K562 (cell line): ENCODE results near the gene CNTN2. TPM values are rescaled to one million over a fixed set of nuclear protein-coding genes. Genes with fewer than 3 reads are reported as not detected.

Experiments used
- ARID3B ChIP-seq: fragments of 250-450 bp; sonication (Bioruptor Pico); IDR thresholded peaks from 2 replicates; pipeline ENCODE4 v1.4.0; 2020; ENCODE audit warnings: borderline replicate concordance
- ATF3 ChIP-seq, 2 experiments: fragments of 450-650 bp in 1 of 2; sonication (generic) in 1 of 2; formaldehyde crosslinking in 1 of 2; IDR thresholded peaks in 1 of 2; conservative IDR thresholded peaks in 1 of 2; 2 replicates each; pipeline versions ENCODE4 v1.6.1 to v1.8.1; 2016 to 2023; ENCODE audit warnings: mild to moderate bottlenecking in 2 of 2, moderate library complexity in 2 of 2, inconsistent platforms in 1 of 2, missing genetic modification reagents in 1 of 2
- CCNT2 ChIP-seq: IDR thresholded peaks from 2 replicates; pipeline ENCODE4 v1.6.1; 2011; ENCODE audit warnings: borderline replicate concordance, low read depth, mild to moderate bottlenecking, moderate library complexity, mixed read lengths, low read length; ENCODE audit not compliant: insufficient read length; ENCODE audit errors: extremely low read depth
- CHD2 ChIP-seq: IDR thresholded peaks from 2 replicates; pipeline ENCODE4 v1.6.1; 2011; ENCODE audit warnings: low read depth, low read length
- ETV5 ChIP-seq: sonication (generic); formaldehyde crosslinking; IDR thresholded peaks from 2 replicates; pipeline ENCODE4 v1.4.0; 2020; ENCODE audit warnings: low read depth, mild to moderate bottlenecking, missing genetic modification reagents
- GTF2B ChIP-seq: IDR thresholded peaks from 2 replicates; pipeline ENCODE4 v1.6.1; 2011; ENCODE audit not compliant: insufficient read length; ENCODE audit errors: extremely low read depth
- KLF13 ChIP-seq: fragments of 450-650 bp; IDR thresholded peaks from 2 replicates; pipeline ENCODE4 v1.6.1; 2016; ENCODE audit warnings: missing genetic modification characterization, low read depth, mild to moderate bottlenecking, missing compliant biosample characterization, moderate library complexity, borderline replicate concordance
- MBD1 ChIP-seq: fragments of 250-450 bp; sonication (Bioruptor Pico); IDR thresholded peaks from 2 replicates; pipeline ENCODE4 v1.8.0; 2022; ENCODE audit warnings: inconsistent platforms
- MEIS2 ChIP-seq: fragments of 450-650 bp; IDR thresholded peaks from 2 replicates; pipeline ENCODE4 v1.6.1; 2014; ENCODE audit warnings: mild to moderate bottlenecking; ENCODE audit not compliant: partially characterized antibody
- POLR3A ChIP-seq: IDR thresholded peaks from 2 replicates; pipeline ENCODE4 v1.6.1; 2011; ENCODE audit warnings: borderline replicate concordance, mild to moderate bottlenecking, moderate library complexity; ENCODE audit not compliant: insufficient read length, insufficient read depth; ENCODE audit errors: extremely low read depth
- PTBP1 ChIP-seq: fragments of 200-400 bp; formaldehyde crosslinking; IDR thresholded peaks from 2 replicates; pipeline ENCODE4 v1.6.1; 2017; ENCODE audit warnings: low read depth, low read length
- RB1 ChIP-seq: fragments of 450-650 bp; IDR thresholded peaks from 2 replicates; pipeline ENCODE4 v1.6.1; 2017; ENCODE audit warnings: low read depth, mild to moderate bottlenecking
- SP1 ChIP-seq: sonication (generic); formaldehyde crosslinking; IDR thresholded peaks from 2 replicates; pipeline ENCODE4 v1.8.1; 2022; ENCODE audit warnings: mild to moderate bottlenecking, missing genetic modification reagents
- VEZF1 ChIP-seq: fragments of 200-800 bp; sonication (Bioruptor generic); IDR thresholded peaks from 2 replicates; pipeline ENCODE4 v1.6.1; 2017; ENCODE audit warnings: missing genetic modification characterization, missing compliant biosample characterization
- ZMIZ1 ChIP-seq, 2 experiments: fragments of 150-350 bp in 1 of 2; IDR thresholded peaks; 2 replicates each; pipeline ENCODE4 v1.6.1; 2012 to 2016; ENCODE audit warnings: low read depth in 2 of 2, low read length in 2 of 2, mild to moderate bottlenecking in 1 of 2, moderate library complexity in 1 of 2
- ZNF175 ChIP-seq: fragments of 200-800 bp; sonication (Bioruptor generic); IDR thresholded peaks from 2 replicates; pipeline ENCODE4 v1.6.1; 2016; ENCODE audit warnings: low read depth, mild to moderate bottlenecking, missing genetic modification characterization, missing compliant biosample characterization
- polyA plus RNA-seq, 8 experiments: library from polyadenylated mRNA; depleted of rRNA in 4 of 8; stranded (reverse) in 5 of 8; unstranded in 3 of 8; fragments of >200 nt; fragmentation: Nextera tagmentation in 2 of 8; fragmentation: Illumina TruSeq in 1 of 8; extraction: Ambion mirVana in 2 of 8; extraction: Trizol in 1 of 8; gene quantifications; 2 replicates each; pipeline versions ENCODE4 v1.2.1 to v1.2.3, GENCODE V29; 2011 to 2014; ENCODE audit warnings: inconsistent platforms in 1 of 8, missing spikeins in 1 of 8
- total RNA-seq, 7 experiments: library from RNA; depleted of rRNA in 6 of 7; stranded (reverse); fragments of >200 nt in 6 of 7; fragmentation: Illumina TruSeq in 2 of 7; extraction: Trizol in 2 of 7; gene quantifications; 2 replicates each; pipeline versions ENCODE4 v1.2.1 to v1.2.3, GENCODE V29; 2011 to 2021; ENCODE audit warnings: low replicate concordance in 1 of 7

CNTN2 gene
- total and polyA plus RNA-seq, 9 of the 15 experiments (the other 6 are each of a cell fraction or from before 2014, with no cell fraction given), result not detected

- TF ChIP-seq ZMIZ1 (IDR thresholded peaks at IDR 0.05; ENCODE audit: low read depth in 2 of 2, low read length in 2 of 2) (peak in 1 of 2 experiments; percentile 9; a peak in 1 of 4 replicates), SP1 (CRISPR knock-in tag) (no peak), VEZF1 (CRISPR knock-in tag) (peak; percentile 65), PTBP1 (no peak), MBD1 (CRISPR knock-in tag) (no peak), ZNF175 (no peak), POLR3A (no peak), CHD2 (no peak), RB1 (0 out of 2 replicates have a peak, but pooled peaks have one; percentile 32), MEIS2 (no peak), ARID3B (no peak), KLF13 (no peak), ATF3 (IDR thresholded peaks at IDR 0.05) (no peak), ATF3 (CRISPR knock-in tag; conservative IDR thresholded peaks at IDR 0.05) (no peak), ETV5 (CRISPR knock-in tag) (0 out of 2 replicates have a peak, but pooled peaks have one; percentile 40), CCNT2 (no peak), GTF2B (no peak)
Observed at GRCh38 chr1:205061665-205062069, 18.7 kb downstream of the CNTN2 start (continued).
